ENCODE results near the gene PRKX. TPM values are rescaled to one million over a fixed set of nuclear protein-coding genes. Genes with fewer than 3 reads are reported as not detected.
"Not testable (repeated sequence)": the region's sequence is repeated elsewhere in the genome, so short reads cannot be mapped to it uniquely, and the experiment has no call there.

PRKX gene
- total RNA-seq, 1 donor from 2014 or later: 27.3 TPM

DNA sequence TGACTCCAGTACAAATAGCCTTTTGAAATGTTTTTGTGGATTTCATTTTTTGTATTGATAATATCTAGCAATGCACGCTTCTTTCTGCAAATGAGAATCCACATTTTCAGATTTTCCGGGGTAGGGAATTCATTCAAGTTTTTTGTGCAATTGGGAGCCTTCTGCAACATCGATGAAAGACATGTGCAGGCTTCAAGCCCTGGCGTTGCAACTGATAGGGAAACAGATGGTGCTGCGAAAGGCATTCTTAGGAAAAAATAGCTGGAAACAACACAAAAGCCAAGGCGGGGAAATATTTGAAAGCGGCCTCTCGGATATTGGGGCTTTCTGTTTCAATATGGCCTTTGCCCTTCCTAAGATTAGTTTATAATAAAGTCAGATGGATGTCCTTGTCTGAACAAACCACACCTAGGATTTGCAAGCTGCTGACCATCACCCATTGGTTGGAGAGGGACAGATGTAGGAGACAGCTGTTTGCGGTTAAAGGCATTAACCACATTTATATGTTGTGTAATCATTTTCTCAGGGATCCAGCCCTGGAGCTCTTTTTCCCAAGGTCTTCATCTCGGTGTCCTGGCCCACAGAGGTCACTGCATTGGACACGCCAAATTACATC, 136.5 kb downstream of the PRKX start:
- TF ChIP-seq CTCF (IDR thresholded peaks at IDR 0.05): no peak
- intact Hi-C loops (cut with DNase I): no loop called here
- DNase-seq (no peak), ATAC-seq (no peak)
- no peak overlapping the region for H3K27ac ChIP-seq
- H3K9me3 ChIP-seq: no peaks in the 10 kb centered on the region
- no peaks in the 10 kb centered on the region for H3K4me1 ChIP-seq
- no peaks in the 10 kb centered on the region for H3K36me3 ChIP-seq
- no peak overlapping the region for H3K4me3 ChIP-seq
- no peaks in the 10 kb centered on the region for H3K27me3 ChIP-seq (ENCODE audit: low read depth)

DNA sequence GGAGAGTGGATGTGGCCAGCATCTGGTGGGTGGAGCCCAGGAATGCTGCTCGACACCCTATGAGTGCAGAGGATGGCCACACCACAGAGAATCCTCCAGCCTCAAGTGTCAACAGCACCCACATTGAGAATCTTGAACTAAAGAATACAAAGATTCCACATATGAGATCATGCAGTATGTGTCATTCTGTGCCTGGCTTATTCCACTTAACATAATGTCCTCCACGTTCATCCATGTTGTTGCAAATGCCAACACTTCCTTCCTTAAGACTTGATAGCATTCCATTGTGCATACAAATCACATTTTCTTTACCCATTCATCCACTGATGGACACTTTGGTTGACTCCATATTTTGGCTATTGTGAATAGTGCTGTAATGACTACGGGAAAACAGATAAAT, 145.8 kb downstream of the PRKX start:
- no peaks in the 10 kb centered on the region for H3K27me3 ChIP-seq (ENCODE audit: low read depth)
- ATAC-seq: no peak
- DNase-seq: no peak
- H3K4me3 ChIP-seq: no peak overlapping the region
- intact Hi-C loops (cut with DNase I): no loop called here
- H3K27ac ChIP-seq: no peak overlapping the region
- H3K4me1 ChIP-seq: no peaks in the 10 kb centered on the region
- TF ChIP-seq CTCF (IDR thresholded peaks at IDR 0.05): no peak
- no peaks in the 10 kb centered on the region for H3K9me3 ChIP-seq
- H3K36me3 ChIP-seq: no peaks in the 10 kb centered on the region

- H3K4me3 ChIP-seq: no peak overlapping the region
- H3K9me3 ChIP-seq: no peaks in the 10 kb centered on the region
- H3K36me3 ChIP-seq: no peaks in the 10 kb centered on the region
- ATAC-seq: no peak
- no peak for TF ChIP-seq CTCF (IDR thresholded peaks at IDR 0.05)
- no peaks in the 10 kb centered on the region for H3K4me1 ChIP-seq
- no peaks in the 10 kb centered on the region for H3K27me3 ChIP-seq (ENCODE audit: low read depth)
- H3K27ac ChIP-seq: no peak overlapping the region
- intact Hi-C loops (cut with DNase I): no loop called here
- DNase-seq: no peak
These were observed 150.0 kb downstream of the PRKX start for GRCh38 chrX:3563451-3563850.

DNA sequence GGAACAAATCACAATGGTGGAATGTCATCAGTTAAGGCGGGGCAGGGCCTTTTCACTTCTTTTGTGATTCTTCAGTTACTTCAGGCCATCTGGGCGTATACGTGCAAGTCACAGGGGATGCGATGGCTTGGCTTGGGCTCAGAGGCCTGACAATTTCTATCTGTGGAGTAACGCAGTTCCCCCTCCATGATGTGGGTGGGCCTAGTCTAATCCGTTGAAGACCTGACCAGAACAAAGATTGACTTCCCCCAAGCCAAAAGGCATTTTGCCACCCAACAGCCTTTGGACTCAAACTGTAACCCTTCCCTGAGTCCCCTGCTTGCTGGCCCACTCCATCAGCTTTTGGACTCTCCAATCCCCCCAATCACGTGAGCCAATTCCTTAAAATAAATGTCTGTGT, 153.4 kb downstream of the PRKX start:
- H3K27ac ChIP-seq; H3K36me3 ChIP-seq; ATAC-seq; DNase-seq; H3K4me1 ChIP-seq; H3K27me3 ChIP-seq (ENCODE audit: low read depth); intact Hi-C loops (cut with DNase I); H3K4me3 ChIP-seq; H3K9me3 ChIP-seq: not testable (repeated sequence)
